ENCODE results near the gene NFE2L2.

The NFE2L2 gene

DNA sequence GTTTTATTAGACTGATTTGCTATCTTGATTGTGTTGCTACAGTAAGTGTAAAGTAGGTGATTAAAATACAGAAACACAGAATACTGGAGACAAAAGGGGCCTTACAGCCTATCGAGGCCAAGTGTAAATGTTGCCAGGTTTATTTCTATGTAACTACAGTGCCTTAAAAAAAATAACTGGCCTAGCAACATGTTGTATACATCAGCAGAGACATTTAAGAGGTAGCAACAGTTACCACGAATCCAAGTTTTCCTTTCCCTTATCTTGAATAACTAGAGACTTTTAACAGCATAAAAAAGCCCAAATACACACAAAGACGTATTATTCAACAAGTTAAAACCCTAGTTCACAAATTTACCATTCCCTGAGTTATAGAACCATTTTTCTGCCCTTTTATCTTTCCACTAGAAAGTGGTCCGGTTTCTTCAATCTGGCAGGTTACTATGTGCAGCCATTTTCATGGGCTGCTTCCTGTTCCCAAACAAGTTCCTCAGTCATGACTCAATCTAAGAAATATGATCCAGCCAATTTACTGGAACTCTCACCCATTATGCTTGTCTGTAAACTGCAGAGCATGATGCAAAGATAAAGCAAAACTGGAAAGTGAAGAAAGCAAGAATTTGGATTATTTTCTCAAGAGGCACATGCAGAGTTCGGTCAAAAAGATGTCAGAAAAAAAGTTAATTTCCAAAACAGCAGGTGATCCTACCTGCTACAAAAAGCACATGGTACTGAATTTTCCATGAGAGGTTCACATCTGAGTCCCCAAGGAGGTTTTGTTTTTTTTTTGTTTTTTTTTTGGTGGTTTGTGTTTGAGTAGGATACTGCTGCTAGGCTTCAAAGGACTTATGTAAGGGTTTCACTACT lies 22.2 kb downstream of the NFE2L2 start:
- H4K20me1 ChIP-seq (ENCODE audit: low read depth, low read length), result peaks cover 45% of the 10 kb centered on the region
- H3K9me2 ChIP-seq (replicated peaks; ENCODE audit: insufficient read depth, low read length), result no peaks in the 10 kb centered on the region
- TF ChIP-seq, protein P1, sequence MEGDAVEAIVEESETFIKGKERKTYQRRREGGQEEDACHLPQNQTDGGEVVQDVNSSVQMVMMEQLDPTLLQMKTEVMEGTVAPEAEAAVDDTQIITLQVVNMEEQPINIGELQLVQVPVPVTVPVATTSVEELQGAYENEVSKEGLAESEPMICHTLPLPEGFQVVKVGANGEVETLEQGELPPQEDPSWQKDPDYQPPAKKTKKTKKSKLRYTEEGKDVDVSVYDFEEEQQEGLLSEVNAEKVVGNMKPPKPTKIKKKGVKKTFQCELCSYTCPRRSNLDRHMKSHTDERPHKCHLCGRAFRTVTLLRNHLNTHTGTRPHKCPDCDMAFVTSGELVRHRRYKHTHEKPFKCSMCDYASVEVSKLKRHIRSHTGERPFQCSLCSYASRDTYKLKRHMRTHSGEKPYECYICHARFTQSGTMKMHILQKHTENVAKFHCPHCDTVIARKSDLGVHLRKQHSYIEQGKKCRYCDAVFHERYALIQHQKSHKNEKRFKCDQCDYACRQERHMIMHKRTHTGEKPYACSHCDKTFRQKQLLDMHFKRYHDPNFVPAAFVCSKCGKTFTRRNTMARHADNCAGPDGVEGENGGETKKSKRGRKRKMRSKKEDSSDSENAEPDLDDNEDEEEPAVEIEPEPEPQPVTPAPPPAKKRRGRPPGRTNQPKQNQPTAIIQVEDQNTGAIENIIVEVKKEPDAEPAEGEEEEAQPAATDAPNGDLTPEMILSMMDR (IDR thresholded peaks at IDR 0.05; ENCODE audit: insufficient read depth, low read length, poor library complexity, severe bottlenecking), result no peak
- TF ChIP-seq EZH2phosphoT487 (conservative IDR thresholded peaks at IDR 0.05; ENCODE audit: low read length), result no peak
- peaks cover 98% of the 10 kb centered on the region for H3K79me2 ChIP-seq (ENCODE audit: insufficient read depth, low read length)
- no peaks in the 10 kb centered on the region for H3K9me3 ChIP-seq (ENCODE audit: insufficient read depth, low read length)
- no peak overlapping the region for H3K4me3 ChIP-seq (ENCODE audit: insufficient read depth, low read length, poor library complexity, severe bottlenecking)
- H3K4me2 ChIP-seq (ENCODE audit: low read depth, low read length, poor library complexity, severe bottlenecking), result no peak overlapping the region
- no peak overlapping the region for H3K27ac ChIP-seq (ENCODE audit: low read depth, low read length)
- no peak overlapping the region for H2AFZ ChIP-seq (ENCODE audit: low read depth, low read length, severe bottlenecking)
- H3F3A ChIP-seq (ENCODE audit: insufficient read depth), result peaks cover 17% of the 10 kb centered on the region; the same call in 1 of the 2 replicates
- H3K36me3 ChIP-seq (ENCODE audit: low read length), result no peaks in the 10 kb centered on the region
- H3K27me3 ChIP-seq (ENCODE audit: low read length), result no peaks in the 10 kb centered on the region
- no peak overlapping the region for H3K9ac ChIP-seq (ENCODE audit: low read length)

DNA sequence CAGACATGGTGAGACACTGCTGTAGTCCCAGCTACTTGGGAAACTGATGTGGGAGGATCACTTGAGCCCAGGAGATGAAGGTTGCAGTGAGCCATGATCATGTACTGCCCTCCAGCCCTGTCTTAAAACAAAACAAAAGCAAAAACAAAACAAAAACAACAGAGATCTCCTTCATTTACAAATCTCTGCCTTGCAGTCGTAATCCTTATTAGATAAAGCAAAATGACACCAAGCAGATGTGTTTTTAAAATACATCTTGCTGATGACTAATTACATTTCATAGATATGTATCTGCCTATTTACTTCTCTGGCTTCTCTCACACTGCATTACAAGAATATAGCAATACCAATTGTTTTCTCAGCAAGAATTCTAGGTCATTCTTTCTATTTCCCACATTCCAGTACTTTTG lies 22.8 kb downstream of the NFE2L2 start:
- H3K9ac ChIP-seq (ENCODE audit: low read length), result no peak overlapping the region
- TF ChIP-seq, protein P1 (IDR thresholded peaks at IDR 0.05; ENCODE audit: insufficient read depth, low read length, poor library complexity, severe bottlenecking), result no peak
- no peak overlapping the region for H3K4me2 ChIP-seq (ENCODE audit: low read depth, low read length, poor library complexity, severe bottlenecking)
- no peaks in the 10 kb centered on the region for H3K27me3 ChIP-seq (ENCODE audit: low read length)
- no peaks in the 10 kb centered on the region for H3K9me2 ChIP-seq (replicated peaks; ENCODE audit: insufficient read depth, low read length)
- no peaks in the 10 kb centered on the region for H3K36me3 ChIP-seq (ENCODE audit: low read length)
- H4K20me1 ChIP-seq (ENCODE audit: low read depth, low read length), result peaks cover 45% of the 10 kb centered on the region
- no peak overlapping the region for H2AFZ ChIP-seq (ENCODE audit: low read depth, low read length, severe bottlenecking)
- peaks cover 98% of the 10 kb centered on the region for H3K79me2 ChIP-seq (ENCODE audit: insufficient read depth, low read length)
- H3K9me3 ChIP-seq (ENCODE audit: insufficient read depth, low read length), result no peaks in the 10 kb centered on the region
- H3K27ac ChIP-seq (ENCODE audit: low read depth, low read length), result no peak overlapping the region
- H3F3A ChIP-seq (ENCODE audit: insufficient read depth), result peaks cover 17% of the 10 kb centered on the region; the same call in 1 of the 2 replicates
- H3K4me3 ChIP-seq (ENCODE audit: insufficient read depth, low read length, poor library complexity, severe bottlenecking), result no peak overlapping the region

DNA sequence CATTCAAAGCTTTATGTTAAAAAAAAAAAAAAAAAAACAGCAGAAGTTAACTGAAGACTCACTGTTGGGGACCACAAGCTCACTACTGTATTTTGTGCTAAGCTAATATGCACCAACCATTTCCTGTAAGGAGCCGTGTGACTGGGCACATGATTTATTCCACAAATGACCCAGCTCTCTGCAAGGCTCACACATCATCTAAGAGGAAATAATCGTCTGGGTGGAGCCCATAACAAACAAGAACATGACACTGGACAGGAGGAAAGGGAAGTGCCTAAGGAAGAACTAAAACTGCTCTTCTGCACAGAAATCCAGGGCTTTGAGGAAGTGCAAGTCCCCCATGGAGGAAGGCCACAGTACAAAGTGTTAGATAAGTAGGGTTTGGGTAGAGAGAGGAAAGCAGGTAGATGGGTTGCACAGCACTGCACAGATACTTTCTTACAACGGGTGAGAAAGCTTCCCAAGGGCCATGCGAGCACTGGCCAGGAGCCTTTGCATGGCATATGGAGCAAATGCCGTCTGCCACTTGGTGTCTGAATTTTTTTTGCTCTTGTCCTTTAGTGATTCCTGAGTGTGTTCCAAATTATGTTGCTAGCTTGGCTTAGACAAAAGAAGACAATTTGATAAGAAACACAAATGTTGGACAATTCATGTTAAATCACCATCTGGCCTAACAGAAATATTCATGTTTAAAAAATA lies 24.4 kb downstream of the NFE2L2 start:
- Histone ChIP-seq H3F3A (ENCODE audit: insufficient read depth) (peaks cover 17% of the 10 kb centered on the region; the same call in 1 of the 2 replicates), H2AFZ (ENCODE audit: low read depth, low read length, severe bottlenecking) (no peak overlapping the region), H3K27ac (ENCODE audit: low read depth, low read length) (0 out of 2 replicates have a peak overlapping the region, but pooled peaks have one; percentile 1), H3K4me2 (ENCODE audit: low read depth, low read length, poor library complexity, severe bottlenecking) (no peak overlapping the region), H3K79me2 (ENCODE audit: insufficient read depth, low read length) (peaks cover 98% of the 10 kb centered on the region), H3K27me3 (ENCODE audit: low read length) (no peaks in the 10 kb centered on the region), H3K9ac (ENCODE audit: low read length) (no peak overlapping the region), H3K9me3 (ENCODE audit: insufficient read depth, low read length) (no peaks in the 10 kb centered on the region), H4K20me1 (ENCODE audit: low read depth, low read length) (peaks cover 48% of the 10 kb centered on the region), H3K36me3 (ENCODE audit: low read length) (no peaks in the 10 kb centered on the region), H3K4me3 (ENCODE audit: insufficient read depth, low read length, poor library complexity, severe bottlenecking) (no peak overlapping the region), H3K9me2 (replicated peaks; ENCODE audit: insufficient read depth, low read length) (no peaks in the 10 kb centered on the region)
- TF ChIP-seq EZH2phosphoT487 (conservative IDR thresholded peaks at IDR 0.05; ENCODE audit: low read length), result no peak
- TF ChIP-seq, protein P1 (IDR thresholded peaks at IDR 0.05; ENCODE audit: insufficient read depth, low read length, poor library complexity, severe bottlenecking), result no peak

Data from SU-DHL-6 (cell line).